Stimulated activated CD4-positive, alpha-beta T cell treated with anti-CD3 and anti-CD28 coated beads, Interleukin-4, amount 100 ng/mL, for 24 hours (primary cell): Measurements from ENCODE around the gene VPS4A.

Experiments used
- DNase-seq: peaks from one replicate; pipeline ENCODE4 v3.0.0-alpha.2; 2020

Gene VPS4A

DNA sequence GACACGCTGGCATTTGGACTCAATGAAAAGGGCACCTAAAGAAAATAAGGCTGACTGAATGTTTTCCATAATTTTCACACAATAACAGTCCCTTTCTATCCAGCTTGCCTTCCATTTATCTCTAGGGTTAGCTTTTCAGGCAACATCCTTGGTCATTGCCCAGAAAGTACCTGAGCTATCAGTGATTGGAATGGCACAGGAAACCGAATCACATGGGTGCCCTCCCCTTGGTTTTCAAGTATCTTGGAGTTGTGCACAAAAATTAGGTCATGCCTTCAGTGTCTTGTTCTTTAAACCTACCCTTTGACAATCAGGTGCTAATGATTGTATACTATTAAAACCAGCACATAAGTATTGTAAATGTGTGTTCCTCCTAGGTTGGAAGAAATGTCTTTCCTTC is 3.3 kb upstream of the VPS4A start:
- no peak for DNase-seq

DNA sequence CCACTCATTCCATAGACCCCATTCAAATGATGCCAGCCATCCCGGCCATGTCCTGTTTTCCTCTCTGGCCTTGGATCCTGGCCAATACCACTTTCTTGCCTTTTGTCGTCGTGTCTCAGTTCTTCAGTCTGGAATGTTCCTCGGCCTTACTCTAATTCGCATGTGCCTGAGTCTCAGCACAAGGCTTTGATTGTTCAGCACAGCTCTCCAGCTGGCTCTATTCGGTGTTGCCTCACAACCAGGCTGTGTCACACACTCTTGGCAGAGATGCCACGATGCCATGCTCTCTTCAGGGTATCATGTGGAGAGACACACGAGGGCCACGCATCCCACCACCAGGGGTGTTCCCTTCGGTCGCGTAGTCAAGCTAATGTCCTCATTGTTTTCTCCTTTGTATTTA is 1.8 kb upstream of the VPS4A start:
- DNase-seq, result no peak

DNA sequence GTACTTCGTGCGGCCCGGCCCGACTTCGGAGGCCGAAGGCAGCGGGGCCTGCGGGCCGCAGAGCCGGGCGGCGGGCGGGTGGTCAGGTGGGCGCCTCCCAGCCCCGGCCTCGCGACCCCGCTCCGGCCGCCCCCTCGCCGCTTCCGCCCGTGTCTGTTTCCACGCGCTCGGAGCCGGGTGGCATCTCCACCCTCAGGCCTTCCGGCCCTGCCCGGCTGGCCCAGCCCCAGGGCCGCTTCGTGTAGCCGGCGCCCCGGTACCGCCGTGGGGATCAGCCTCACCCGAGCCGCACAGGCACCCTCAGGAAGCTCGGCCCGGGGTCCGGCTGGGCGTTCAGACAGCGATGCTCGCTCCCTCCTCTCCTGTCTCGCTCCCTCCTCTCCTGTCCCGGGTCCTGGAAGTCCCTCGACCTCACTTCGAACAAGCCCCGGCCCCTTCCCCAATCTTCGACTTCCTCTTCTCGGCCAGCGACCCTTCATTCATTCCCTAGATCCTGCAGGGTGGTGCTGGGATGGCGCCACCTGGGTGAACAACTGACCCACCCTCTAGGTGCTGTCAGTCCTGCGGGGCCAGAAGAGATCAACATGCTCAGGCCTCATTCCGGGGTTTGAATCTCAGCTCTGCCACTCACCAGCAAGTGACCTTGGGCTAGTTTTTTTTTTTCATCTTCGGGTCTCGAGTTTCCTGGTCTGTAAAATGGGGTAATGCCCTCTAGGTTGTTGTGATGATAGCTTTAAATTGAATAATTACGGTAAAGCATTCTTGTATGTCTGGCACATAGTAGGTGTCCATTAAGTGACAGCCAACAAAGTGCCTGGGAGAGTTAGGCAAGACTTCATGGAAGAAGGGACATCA is 610 bp downstream of the VPS4A start:
- DNase-seq, result peak; percentile 29

- DNase-seq, result no peak
Observed at GRCh38 chr16:69313469-69313868, 2.3 kb downstream of the VPS4A start.

DNA sequence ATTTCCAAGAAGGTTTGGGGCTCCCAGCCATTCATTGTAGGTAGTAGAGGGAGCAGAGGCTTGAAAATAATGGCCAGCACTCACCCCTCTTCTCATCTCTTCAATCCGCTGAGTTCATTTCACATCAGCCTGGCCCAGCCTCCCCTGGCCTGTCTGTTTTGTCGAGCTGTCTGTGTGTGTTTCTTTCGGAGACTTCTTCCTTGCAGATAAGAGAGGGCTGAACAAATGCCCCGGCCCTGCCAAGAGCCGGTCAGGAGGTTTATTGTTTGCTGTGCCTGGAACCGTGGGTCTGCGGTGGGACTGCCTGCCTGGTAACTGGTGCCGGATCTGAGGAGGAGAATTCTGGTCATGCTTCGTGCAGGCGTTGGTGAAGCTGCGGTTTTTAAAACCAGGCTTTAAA is 3.4 kb downstream of the VPS4A start:
- no peak for DNase-seq

DNA sequence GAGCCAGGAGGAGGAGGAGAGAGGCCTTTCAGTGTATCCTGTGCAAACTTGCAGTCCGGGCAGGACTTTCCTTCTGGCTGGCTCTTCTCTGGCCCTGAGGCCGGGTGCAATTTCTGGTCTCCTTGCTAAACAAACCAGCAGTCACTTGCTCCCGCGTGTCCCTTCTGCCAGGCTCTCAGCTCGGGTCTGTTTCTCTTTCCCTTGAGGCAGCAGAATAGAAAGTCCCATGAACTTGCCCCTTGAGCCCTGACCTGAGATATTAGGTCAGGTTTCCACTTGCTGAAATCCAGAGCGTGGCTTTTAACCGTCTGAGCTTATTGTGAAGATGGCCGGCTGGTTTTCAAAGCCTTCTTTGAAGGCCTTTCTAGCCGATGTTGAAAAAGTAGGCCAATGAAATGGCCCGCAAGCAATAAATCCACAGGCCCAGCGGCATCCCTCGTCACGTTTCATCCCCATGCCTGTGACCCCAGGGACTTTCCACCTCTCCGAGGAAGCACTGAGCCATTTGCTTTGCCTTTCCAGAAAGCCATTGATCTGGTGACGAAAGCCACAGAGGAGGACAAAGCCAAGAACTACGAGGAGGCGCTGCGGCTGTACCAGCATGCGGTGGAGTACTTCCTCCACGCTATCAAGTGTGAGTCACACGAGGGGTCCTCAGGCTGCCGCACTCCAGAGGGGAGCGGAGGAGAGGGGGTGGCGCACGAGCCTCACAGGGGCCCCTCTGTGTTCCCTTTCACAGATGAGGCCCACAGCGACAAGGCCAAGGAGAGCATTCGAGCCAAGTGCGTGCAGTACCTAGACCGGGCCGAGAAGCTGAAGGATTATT is 4.5 kb downstream of the VPS4A start:
- DNase-seq, result no peak

GRCh38 chr16:69316595-69317034 is 5.5 kb downstream of the VPS4A start:
- DNase-seq, result no peak

DNA sequence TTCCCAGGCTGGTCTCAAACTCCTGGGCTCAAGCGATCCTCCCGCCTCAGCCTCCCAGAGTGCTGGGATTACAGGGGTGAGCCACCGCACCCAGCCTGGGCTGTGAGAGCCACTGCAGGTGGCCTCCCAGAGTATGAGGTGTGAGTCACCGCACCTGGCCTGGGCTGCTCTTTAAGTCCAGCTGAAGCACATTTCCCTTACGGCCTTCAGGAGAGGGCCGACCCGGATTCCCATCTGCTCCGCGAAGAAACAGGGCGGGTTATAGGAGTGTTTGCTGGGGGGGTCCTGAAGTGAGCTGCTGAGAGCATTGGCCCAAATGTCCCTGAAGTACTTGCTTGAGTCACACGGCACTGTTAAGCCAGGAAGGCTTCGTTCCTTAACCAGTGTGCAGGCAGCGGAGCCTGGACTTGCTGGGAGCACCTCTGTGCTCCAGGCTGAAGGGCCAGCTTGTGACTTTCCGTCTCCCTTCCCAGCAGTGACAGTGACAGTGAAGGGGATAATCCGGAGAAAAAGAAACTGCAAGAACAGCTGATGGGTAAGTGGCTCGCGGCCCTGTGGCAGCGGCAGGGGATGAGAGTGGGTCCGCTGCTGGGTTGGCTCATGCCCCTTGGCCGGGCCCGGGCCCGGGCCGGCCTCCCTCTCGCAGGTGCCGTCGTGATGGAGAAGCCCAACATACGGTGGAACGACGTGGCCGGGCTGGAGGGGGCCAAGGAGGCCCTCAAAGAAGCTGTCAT is 7.2 kb downstream of the VPS4A start:
- DNase-seq, result no peak

- no peak for DNase-seq
Observed at GRCh38 chr16:69318911-69319289, 7.8 kb downstream of the VPS4A start.

DNA sequence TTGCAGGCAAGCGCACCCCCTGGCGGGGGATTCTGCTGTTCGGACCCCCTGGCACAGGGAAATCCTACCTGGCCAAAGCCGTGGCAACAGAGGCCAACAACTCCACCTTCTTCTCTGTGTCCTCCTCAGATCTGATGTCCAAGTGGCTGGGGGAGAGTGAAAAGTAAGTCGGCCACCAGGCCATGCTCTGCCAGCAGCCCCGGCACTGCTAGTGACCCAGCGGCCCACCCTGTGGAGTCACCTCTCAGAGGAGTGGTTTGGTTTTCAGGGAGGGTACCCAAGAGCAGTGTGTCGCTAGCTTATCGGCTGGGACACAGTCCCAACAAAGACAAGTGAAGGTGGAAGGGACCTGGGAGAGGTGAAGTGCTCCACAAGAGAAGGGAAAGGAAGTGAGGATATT is 8.2 kb downstream of the VPS4A start:
- no peak for DNase-seq

GRCh38 chr16:69319826-69320739 is 8.9 kb downstream of the VPS4A start:
- no peak for DNase-seq

GRCh38 chr16:69320740-69321073 is 9.6 kb downstream of the VPS4A start:
- no peak for DNase-seq

GRCh38 chr16:69321080-69321479 is 9.9 kb downstream of the VPS4A start:
- no peak for DNase-seq

- DNase-seq, result no peak
Observed at GRCh38 chr16:69322343-69322742, 11.2 kb downstream of the VPS4A start.

DNA sequence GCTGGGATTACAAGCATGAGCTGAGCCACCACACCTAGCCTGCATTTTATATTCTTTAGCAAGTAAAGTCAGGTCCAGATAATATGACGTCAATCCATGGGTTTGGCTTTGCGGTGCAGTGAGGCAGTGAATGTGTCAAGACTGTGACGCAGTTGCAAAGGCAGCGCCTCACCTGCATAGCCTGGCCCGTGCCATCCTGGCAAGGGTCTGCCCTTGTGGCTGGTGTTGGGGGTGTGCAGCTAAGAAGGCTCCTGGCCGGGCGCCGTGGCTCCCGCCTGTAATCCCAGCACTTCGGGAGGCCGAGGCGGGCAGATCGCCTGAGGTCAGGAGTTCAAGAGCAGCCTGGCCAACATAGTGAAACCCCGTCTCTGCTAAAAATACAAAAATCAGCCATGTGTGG is 12.3 kb downstream of the VPS4A start:
- no peak for DNase-seq

- DNase-seq, result no peak
Observed at GRCh38 chr16:69324013-69324531, 12.9 kb downstream of the VPS4A start.

- DNase-seq, result no peak
Observed at GRCh38 chr16:69324585-69325253, 13.6 kb downstream of the VPS4A start.

- DNase-seq, result no peak
Observed at GRCh38 chr16:69325784-69326171, 14.6 kb downstream of the VPS4A start.

GRCh38 chr16:69326172-69326873 is 15.2 kb downstream of the VPS4A start:
- DNase-seq, result no peak

DNA sequence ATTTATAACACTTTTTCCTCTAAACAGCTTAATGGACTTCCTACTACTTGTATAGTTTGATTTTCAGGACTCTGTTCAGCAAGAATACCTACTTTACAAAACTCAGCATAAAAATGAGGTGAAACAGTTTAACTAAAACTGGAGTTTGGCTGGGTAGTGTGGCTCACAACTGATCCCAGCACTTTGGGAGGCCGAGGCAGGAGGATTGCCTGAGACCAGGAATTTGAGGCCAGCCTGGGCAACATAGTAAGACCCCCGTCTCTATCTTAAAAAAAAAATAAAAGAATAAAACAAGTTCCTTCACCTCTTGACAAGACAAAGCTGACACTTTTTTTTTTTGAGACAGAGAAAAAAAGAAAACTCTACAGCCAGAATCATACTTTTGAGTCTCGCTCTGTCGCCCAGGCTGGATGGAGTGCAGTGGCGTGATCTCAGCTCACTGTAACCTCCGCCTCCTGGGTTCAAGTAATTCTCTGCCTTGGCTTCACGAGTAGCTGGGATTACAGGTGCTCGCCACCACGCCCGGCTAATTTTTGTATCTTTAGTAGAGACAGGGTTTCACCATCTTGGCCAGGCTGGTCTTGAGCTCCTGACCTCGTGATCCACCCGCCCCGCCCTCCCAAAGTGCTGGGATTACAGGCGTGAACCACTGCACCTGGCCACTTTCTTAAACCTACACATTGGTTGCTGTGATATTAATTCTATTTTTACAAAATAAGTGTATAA is 16.6 kb downstream of the VPS4A start:
- no peak for DNase-seq
